Stimulated activated CD8-positive, alpha-beta memory T cell treated with anti-CD3 and anti-CD28 coated beads, Interleukin-2, amount 100 ng/mL, for 48 hours (primary cell): ENCODE measurements around the gene MYCBP2.
"Not testable (repeated sequence)": the region's sequence is repeated elsewhere in the genome, so short reads cannot be mapped to it uniquely, and the experiment has no call there.

ENCODE experiments used
- DNase-seq, 2 donors: peaks; one replicate each; pipeline ENCODE4 v3.0.0-alpha.2; 2020; ENCODE audit warnings: low read depth in 2 of 2

Gene MYCBP2

GRCh38 chr13:77300176-77301037 lies 26.5 kb downstream of the MYCBP2 start:
- no peak for DNase-seq

DNA sequence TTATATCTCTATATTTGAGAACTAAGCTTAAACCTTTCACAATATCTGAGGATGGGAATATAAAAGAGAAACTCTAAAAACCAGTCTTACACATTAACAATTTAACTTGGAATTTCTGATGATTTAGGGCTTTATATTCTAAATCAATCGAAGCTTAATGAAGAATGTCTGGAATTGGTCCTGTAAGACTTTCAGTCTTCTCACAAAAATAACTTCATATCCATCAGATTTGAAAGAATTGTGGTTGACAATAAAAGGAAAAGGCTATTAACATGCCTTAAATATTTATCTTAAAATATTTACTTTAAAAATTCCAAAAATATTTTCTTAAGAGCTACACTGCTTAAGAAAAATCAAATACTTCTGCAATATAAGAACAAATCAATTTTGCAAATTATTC lies 27.3 kb downstream of the MYCBP2 start:
- DNase-seq, result no peak

- DNase-seq, result no peak
Measured at GRCh38 chr13:77298426-77298825, 28.5 kb downstream of the MYCBP2 start.

- DNase-seq, result no peak
Measured at GRCh38 chr13:77291774-77292173, 35.1 kb downstream of the MYCBP2 start.

DNA sequence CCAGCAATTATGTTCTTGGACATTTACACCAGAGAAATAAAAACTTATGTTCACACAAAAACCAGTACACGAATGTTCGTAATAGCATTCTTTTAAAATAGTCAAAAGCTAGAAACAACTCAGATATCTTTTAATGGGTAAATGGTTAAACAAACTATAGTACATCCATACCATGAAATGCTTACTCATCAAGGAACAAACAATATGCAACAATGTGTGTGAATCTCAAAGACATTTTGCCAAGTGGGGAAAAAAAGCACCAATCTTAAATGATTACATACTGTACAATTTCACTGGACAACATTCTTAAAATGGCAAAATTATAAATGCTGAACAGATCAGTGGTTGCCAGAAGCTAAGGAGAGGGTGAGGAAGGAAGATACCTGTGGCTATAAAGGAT lies 36.6 kb downstream of the MYCBP2 start:
- no peak for DNase-seq

DNA sequence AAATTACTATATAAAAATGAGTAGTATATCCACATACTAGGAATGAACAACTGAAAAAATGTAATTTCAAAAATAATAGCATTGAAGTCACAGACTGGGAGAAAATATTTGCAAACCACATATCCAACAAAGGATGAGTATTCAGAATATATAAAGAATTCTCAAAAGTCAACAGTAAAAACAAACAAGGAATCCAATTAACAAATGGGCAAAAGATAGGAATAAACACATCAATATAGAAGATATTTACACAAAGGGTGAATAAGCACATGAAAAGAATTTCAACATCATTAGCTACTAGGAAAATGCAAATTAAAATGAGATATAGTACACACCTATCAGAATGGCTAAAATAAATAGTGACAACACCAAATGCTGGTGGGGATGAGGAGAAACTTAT lies 37.0 kb downstream of the MYCBP2 start:
- DNase-seq, result no peak

- DNase-seq, result not testable (repeated sequence)
Measured at GRCh38 chr13:77285632-77286031, 41.3 kb downstream of the MYCBP2 start.

GRCh38 chr13:77285098-77285497 lies 41.8 kb downstream of the MYCBP2 start:
- no peak for DNase-seq

- no peak for DNase-seq
Measured at GRCh38 chr13:77274126-77274525, 52.8 kb downstream of the MYCBP2 start.

DNA sequence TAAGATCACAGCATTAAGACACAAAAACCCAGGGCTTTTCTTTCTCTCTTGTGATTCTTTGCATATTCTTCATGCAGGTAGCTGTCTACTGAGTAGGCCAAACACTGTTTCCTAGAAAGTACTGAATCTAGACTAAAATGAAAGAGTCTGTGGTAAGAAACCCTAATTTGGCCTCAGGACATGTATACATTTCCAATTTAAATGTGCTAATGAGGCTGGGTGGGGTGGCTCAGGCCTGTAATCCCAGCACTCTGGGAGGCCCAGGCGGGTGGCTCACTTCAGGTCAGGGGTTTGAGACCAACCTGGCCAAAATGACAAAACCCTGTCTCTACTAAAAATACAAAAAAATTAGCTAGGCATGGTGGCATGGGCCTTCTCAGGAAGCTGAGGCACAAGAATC lies 57.8 kb downstream of the MYCBP2 start:
- no peak for DNase-seq

GRCh38 chr13:77267362-77267761 lies 59.5 kb downstream of the MYCBP2 start:
- no peak for DNase-seq

- no peak for DNase-seq
Measured at GRCh38 chr13:77265336-77265735, 61.6 kb downstream of the MYCBP2 start.

GRCh38 chr13:77262198-77262597 lies 64.7 kb downstream of the MYCBP2 start:
- DNase-seq, result no peak

DNA sequence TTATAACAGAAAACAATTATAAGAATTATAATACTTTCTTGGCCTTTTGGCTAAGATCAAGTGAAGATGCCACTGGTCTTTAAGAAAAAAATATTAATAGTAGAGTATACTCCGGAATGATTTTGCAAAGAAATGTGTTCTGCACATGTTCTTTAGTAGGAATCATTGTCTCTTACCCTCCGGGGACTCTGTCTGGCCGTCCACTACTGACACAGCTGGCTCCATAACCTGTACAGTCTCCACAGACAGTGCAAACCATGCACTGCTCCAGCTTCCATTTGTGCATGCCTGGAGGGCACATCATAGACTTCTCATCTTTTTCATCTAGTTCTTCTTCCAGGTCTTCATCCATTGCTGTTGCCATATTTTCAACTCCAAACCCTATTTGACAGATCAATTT lies 75.9 kb downstream of the MYCBP2 start:
- no peak for DNase-seq

DNA sequence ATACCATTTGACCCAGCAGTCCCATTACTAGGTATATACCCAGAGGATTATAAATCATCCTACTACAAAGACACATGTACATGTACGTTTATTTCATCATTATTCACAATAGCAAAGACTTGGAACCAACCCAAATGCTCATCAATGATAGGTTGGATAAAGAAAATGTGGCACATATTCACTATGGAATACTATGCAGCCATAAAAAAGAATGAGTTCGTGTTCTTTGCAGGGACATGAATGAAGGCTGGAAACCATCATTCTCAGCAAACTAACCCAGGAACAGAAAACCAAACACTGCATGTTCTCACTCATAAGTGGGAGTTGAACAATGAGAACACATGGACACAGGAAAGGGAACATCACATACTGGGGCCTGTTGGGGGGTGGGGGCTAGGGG lies 81.7 kb downstream of the MYCBP2 start:
- not testable (repeated sequence) for DNase-seq

GRCh38 chr13:77239312-77239711 lies 87.6 kb downstream of the MYCBP2 start:
- no peak for DNase-seq

DNA sequence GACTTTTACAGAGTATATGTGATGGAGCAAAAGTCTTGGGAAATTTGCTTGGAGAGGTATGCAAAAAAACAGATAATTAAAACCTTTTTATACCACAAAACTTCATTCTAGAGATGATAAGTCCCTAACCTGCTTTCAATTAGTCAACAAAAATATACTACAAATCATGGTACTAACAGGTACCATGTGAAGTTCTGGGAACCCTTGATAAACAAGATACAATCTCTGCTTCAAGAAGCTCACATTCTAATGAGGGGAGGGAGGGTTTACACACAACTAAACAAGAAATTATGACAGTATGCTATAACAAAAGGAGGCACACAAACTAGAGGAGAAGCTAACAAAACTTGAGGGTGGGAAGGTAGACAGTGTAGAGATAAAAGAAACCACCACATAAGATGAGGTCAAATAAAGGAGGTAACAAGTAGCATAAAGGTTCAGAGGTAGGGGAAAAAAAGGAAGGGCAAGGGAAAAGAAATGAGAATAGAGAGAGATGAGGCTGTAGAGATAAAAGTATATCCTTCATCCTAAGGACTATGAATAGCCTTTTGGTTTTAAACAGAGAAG lies 91.4 kb downstream of the MYCBP2 start:
- no peak for DNase-seq

- DNase-seq, result no peak
Measured at GRCh38 chr13:77233159-77233558, 93.7 kb downstream of the MYCBP2 start.

- peak in 1 of 2 donors; percentile 2 for DNase-seq
Measured at GRCh38 chr13:77230560-77230959, 96.3 kb downstream of the MYCBP2 start.

- DNase-seq, result no peak
Measured at GRCh38 chr13:77225946-77226345, 100.9 kb downstream of the MYCBP2 start.

GRCh38 chr13:77222909-77223308 lies 104.0 kb downstream of the MYCBP2 start:
- no peak for DNase-seq

DNA sequence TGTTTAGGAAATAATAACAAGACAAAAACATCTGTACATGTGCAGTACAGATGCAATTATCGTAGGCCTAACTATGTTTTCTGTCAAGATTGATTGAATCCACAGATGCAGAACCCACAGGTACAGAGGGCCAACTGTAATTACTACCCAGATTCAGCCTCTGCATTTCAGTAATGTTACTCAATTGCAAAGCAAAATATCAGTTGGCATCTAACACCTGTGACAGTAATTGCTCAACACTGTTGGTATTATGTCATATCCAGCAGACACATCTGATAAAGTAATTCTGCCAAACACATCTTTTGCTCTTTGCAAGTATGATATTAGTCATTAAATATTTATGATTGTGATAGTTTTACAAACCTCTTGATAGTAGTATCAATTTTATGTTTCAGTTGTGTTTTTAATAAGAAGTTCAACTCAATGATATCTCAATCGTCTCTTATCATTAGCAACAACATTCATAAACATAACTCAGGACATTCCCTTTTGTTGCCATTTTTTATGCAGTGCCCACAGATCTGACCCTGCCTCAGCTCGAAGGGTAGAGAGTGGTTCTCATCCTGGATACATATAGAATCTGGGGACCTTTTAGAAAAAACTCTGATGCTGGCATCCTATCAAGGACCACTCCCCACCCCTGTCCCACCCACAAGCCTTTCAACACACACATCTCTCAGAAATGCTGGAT lies 104.7 kb downstream of the MYCBP2 start:
- no peak for DNase-seq

DNA sequence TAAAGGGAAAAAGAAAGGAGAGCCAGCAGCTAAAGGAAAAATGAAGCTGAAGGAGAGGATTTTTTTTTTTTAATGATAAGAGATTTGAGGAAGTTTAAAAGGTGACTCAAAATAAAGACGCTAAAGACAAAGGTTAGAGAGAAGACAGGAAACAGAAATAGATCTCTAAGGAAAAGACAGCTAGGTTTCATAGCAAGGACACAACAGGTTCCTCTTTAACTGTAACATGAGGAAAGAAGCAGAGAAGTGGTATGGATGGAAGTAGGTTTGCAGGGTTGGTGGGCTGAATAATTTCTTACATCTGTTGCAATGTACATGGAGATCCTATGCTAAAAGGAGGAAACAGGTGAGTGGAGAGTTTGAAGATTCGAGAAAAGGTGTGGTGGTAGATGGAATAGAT lies 107.5 kb downstream of the MYCBP2 start:
- DNase-seq, result no peak
